ENCODE results near the gene SORL1. TPM values are rescaled to one million over a fixed set of nuclear protein-coding genes. Genes with fewer than 3 reads are reported as not detected.

SORL1 gene
- total RNA-seq, 1 experiment from 2014 or later: 68.3 TPM

GRCh38 chr11:121667836-121668235 lies 215.7 kb downstream of the SORL1 start:
- Histone ChIP-seq H4K20me1 (ENCODE audit: control insufficient read depth, insufficient read depth, insufficient read length) (no peaks in the 10 kb centered on the region), H3K23ac (ENCODE audit: insufficient read length, low read depth, low read length) (no peak overlapping the region), H3K4ac (ENCODE audit: low read depth, low read length) (no peak overlapping the region), H4K8ac (replicated peaks; ENCODE audit: insufficient read length, low read depth, low read length) (no peak overlapping the region), H3K14ac (ENCODE audit: insufficient read depth, low read length) (no peak overlapping the region), H3K9ac (ENCODE audit: extremely low read depth, insufficient read length, low read length) (no peak overlapping the region), H2AK5ac (ENCODE audit: insufficient read length, low read length) (no peak overlapping the region), H3K79me2 (ENCODE audit: insufficient read depth, low read length) (no peaks in the 10 kb centered on the region), H3K56ac (ENCODE audit: insufficient read length, low read depth, low read length) (no peak overlapping the region), H3T11ph (ENCODE audit: low read length) (no peak overlapping the region), H4K5ac (ENCODE audit: insufficient read length, low read depth, low read length) (no peak overlapping the region), H2BK12ac (ENCODE audit: insufficient read length, low read depth, low read length) (no peak overlapping the region), H3K9me3 (ENCODE audit: control insufficient read depth, low read depth, low read length) (no peaks in the 10 kb centered on the region), H3K4me2 (ENCODE audit: insufficient read depth, insufficient read length, low read length) (no peak overlapping the region), H4K91ac (ENCODE audit: insufficient read length, low read depth, low read length) (no peak overlapping the region), H2BK120ac (ENCODE audit: low read depth, low read length, poor library complexity, severe bottlenecking) (no peak overlapping the region), H3K27ac (ENCODE audit: insufficient read length, low read depth, low read length) (no peak overlapping the region), H3K4me1 (ENCODE audit: insufficient read depth, low read length) (no peaks in the 10 kb centered on the region), H2AFZ (ENCODE audit: low read length) (no peak overlapping the region), H3K79me1 (ENCODE audit: insufficient read depth, low read depth, low read length, poor library complexity, severe bottlenecking) (no peaks in the 10 kb centered on the region), H3K18ac (ENCODE audit: insufficient read length, low read depth, low read length) (no peak overlapping the region), H2BK5ac (ENCODE audit: insufficient read length, low read length) (no peak overlapping the region), H2BK20ac (ENCODE audit: low read depth, low read length, poor library complexity, severe bottlenecking) (no peak overlapping the region), H3K27me3 (ENCODE audit: insufficient read depth, low read length) (no peaks in the 10 kb centered on the region), H2BK15ac (ENCODE audit: low read depth, low read length) (no peak overlapping the region), H3K23me2 (ENCODE audit: insufficient read length, low read depth, low read length, poor library complexity, severe bottlenecking) (no peaks in the 10 kb centered on the region)
- Mint-ChIP-seq H3K27me3 (ENCODE audit: low read depth) (no peaks in the 10 kb centered on the region), H3K9me3 (no peaks in the 10 kb centered on the region), H3K4me3 (no peak overlapping the region), H3K36me3 (ENCODE audit: insufficient read depth in 1 of 3, low read depth in 3 of 3) (no peaks in the 10 kb centered on the region; a peak in 1 of 7 replicates), H3K27ac (no peak overlapping the region), H3K4me1 (peaks cover 6 to 13% of the 10 kb centered on the region in 2 experiments)
- no peak for DNase-seq
- TF ChIP-seq, protein P1, sequence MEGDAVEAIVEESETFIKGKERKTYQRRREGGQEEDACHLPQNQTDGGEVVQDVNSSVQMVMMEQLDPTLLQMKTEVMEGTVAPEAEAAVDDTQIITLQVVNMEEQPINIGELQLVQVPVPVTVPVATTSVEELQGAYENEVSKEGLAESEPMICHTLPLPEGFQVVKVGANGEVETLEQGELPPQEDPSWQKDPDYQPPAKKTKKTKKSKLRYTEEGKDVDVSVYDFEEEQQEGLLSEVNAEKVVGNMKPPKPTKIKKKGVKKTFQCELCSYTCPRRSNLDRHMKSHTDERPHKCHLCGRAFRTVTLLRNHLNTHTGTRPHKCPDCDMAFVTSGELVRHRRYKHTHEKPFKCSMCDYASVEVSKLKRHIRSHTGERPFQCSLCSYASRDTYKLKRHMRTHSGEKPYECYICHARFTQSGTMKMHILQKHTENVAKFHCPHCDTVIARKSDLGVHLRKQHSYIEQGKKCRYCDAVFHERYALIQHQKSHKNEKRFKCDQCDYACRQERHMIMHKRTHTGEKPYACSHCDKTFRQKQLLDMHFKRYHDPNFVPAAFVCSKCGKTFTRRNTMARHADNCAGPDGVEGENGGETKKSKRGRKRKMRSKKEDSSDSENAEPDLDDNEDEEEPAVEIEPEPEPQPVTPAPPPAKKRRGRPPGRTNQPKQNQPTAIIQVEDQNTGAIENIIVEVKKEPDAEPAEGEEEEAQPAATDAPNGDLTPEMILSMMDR (conservative IDR thresholded peaks at IDR 0.05): no peak
- WGBS (ENCODE audit: extremely low coverage, insufficient read length, low lambda C conversion rate): no CpG with 5 or more reads among the region's 1 CpG

All from H9 (cell line).